Urinary bladder (tissue), 4 donors: Measurements from ENCODE around the gene SENP3. TPM values are rescaled to one million over a fixed set of nuclear protein-coding genes. Genes with fewer than 3 reads are reported as not detected.

Experiments used
- DNase-seq: peaks from one replicate; pipeline ENCODE4 v3.0.0-alpha.2; 2015; ENCODE audit errors: extremely low spot score
- H3K27ac ChIP-seq: one replicate; pipeline ENCODE4 v1.5.1; 2013; ENCODE audit warnings: low read depth, mild to moderate bottlenecking, moderate library complexity
- H3K36me3 ChIP-seq: one replicate; pipeline ENCODE4 v1.6.1; 2013; ENCODE audit warnings: mild to moderate bottlenecking, moderate library complexity; ENCODE audit not compliant: insufficient read depth
- H3K4me1 ChIP-seq: one replicate; pipeline ENCODE4 v1.6.1; 2013; ENCODE audit warnings: mild to moderate bottlenecking, moderate library complexity; ENCODE audit not compliant: insufficient read depth
- H3K4me3 ChIP-seq: one replicate; pipeline ENCODE4 v1.5.1; 2013; ENCODE audit warnings: low read depth, low read length
- WGBS: extraction: QIAGEN DNeasy Blood & Tissue Kit; methylation state at CpG from one replicate; pipeline ENCODE4 v1.1.7; 2013; 5-methylcytosine and 5-hydroxymethylcytosine counted together
- polyA plus RNA-seq: library from polyadenylated mRNA; stranded (reverse); fragments of 200-250 nt; gene quantifications from one replicate; pipeline ENCODE4 v1.2.3, GENCODE V29; 2013
- small RNA-seq: library from RNA; depleted of rRNA; stranded (forward); fragments of <200 nt; gene quantifications from one replicate; pipeline ENCODE3, GENCODE V24; 2014
- total RNA-seq: library from RNA; depleted of rRNA; stranded (reverse); fragments of >200 nt; gene quantifications from one replicate; pipeline ENCODE4 v1.2.3, GENCODE V29; 2014
- donor health status: healthy with polysubstance abuse.
- donor health status: healthy.

Gene SENP3
- total and polyA plus RNA-seq, 2 donors, result 34.7 to 54.6 TPM

DNA sequence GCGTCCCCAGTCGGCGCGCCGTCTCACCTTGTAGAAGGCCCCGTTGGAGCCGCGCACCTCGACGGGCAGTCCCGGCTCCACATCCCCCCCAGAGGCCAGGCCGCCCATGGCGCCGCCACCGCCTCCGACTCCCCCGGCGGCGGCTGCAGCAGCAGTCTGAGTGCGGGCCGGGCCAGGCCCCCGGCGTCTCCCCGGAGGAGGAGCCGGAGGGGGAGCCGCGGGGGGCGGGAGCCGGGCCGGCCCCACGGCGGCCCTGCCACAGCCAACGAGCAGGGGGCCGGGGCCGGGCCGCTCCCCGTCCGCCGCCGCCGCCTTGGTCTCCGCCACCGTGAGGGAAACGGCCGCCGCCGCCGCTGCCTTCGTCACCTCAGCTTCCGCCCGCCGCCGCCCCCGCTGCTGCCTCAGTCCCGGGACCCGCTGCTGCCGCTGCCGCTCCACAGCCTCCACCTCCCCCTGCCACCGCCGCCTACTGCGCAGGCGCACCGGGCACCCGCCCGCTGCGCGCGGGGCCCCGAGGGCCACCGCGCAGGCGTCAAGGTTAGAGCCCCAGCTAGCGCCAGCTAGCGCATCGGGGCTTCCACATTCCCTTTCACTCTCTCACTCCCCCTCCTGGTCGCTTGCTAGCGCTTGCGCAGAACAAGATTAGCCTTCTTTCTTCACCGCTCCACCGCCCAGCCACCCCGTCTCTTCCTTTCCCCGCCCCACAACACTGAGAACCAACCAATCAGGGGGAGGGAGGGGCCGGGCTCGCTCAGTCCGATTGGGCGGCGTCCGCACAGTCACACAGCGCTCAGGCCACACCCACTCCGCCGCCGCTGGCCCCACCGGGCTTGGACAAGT is 52.9 kb downstream of the SENP3 start, which contains the start of gene FXR2:
TSS of gene FXR2 (minus strand) at position 473 of the 840 bp plus-strand sequence. CDS start at position 108, 365 bp downstream.
- Histone ChIP-seq H3K4me1 (peaks cover 7% of the 10 kb centered on the region), H3K27ac (peak within 1 kb of the TSS; percentile 95), H3K36me3 (no peaks in the 10 kb centered on the region), H3K4me3 (peak within 1 kb of the TSS; percentile 78)
- DNase-seq, result peak; percentile 99
- WGBS, result under 1% methylated on average over 92 of the region's 93 CpGs

DNA sequence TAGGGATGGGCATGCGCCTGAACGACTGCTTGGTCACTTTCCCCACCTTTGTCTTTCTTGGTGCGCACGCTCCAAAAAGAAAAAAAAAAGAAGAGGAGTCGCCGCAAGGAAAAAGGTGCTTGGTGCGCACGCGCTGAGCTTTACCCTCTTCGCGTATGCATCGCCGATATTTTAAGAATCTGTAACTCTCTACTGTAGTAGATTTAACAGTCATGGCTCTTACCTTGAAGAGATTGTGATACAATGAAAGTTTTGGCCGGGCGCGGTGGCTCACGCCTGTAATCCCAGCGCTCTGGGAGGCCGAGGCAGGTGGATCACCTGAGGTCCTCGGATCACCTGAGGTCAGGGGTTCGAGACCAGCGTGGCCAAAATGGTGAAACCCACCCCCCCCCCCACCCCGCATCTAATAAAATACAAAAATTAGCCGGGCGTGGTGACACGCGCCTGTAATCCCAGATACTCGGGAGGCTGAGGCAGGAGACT is 53.6 kb downstream of the SENP3 start:
- H3K4me3 ChIP-seq, result peak overlapping the region; percentile 17
- DNase-seq, result no peak
- H3K27ac ChIP-seq, result peak overlapping the region; percentile 69
- 5% methylated on average over 28 of the region's 28 CpGs for WGBS
- H3K4me1 ChIP-seq, result peaks cover 7% of the 10 kb centered on the region
- no peaks in the 10 kb centered on the region for H3K36me3 ChIP-seq

DNA sequence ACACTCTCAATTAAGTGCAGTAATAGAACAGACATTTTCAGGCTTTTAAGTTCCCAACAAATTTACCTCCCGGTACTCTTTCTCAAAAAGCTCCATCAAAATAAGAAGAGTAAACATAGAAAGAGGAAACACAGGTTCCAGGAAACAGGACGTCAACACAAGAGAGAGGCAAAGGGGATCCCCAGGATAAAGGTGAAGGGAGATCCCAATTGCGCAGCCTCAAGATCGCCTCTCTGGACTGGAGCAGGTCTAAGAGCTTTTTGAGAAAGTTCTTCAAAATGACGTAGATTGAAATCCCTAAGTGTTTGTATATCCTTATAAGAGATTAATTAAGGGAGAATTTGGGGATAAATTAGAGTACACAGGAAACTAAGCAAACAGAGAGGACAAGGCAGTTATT is 56.9 kb downstream of the SENP3 start:
- Histone ChIP-seq H3K4me3 (no peak overlapping the region), H3K4me1 (peaks cover 4% of the 10 kb centered on the region), H3K36me3 (no peaks in the 10 kb centered on the region), H3K27ac (no peak overlapping the region)
- 78% methylated on average over 5 of the region's 5 CpGs for WGBS
- DNase-seq, result no peak

DNA sequence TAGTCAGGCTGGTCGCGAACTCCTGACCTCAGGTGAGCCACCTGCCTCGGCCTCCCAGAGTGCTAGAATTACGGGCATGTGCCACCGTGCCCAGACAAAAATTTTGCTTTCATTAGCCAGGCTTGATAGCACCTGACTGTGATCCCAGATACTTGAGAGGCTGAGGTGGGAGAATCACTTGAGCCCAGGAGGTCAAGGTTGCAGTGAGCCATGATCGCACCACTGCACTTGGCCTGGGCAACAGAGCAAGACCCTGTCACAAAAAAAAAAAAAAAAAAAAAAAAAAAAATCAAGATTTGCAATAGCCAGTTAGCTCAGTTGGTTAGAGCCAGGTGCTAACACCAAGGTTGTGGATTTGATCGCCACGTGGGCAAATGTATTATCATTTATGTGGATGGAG is 59.1 kb downstream of the SENP3 start:
- no peak overlapping the region for H3K27ac ChIP-seq
- no peak for DNase-seq
- H3K36me3 ChIP-seq, result no peaks in the 10 kb centered on the region
- H3K4me3 ChIP-seq, result no peak overlapping the region
- 92% methylated on average over 8 of the region's 8 CpGs for whole genome bisulfite sequencing
- no peaks in the 10 kb centered on the region for H3K4me1 ChIP-seq

Small RNAs within 50 kb of the gene (small RNA-seq; reads per million reads assigned to genes)
- not detected for gene CD68
- gene RF00019, result not detected
- not detected for gene SNORA48
- not detected for gene SNORD10

Other genes with a start within 250 kb of the SENP3 start
Only the 30 nearest of the 31 such genes appear.
- 20.9 TPM for gene NEURL4, start 232.6 kb upstream of the SENP3 start, total RNA-seq
- 26.0 TPM for gene NEURL4, start 232.6 kb upstream of the SENP3 start, polyA plus RNA-seq
- gene ACAP1, start 225.4 kb upstream of the SENP3 start, total RNA-seq, result 1.5 TPM
- 4.3 TPM for gene ACAP1, start 225.4 kb upstream of the SENP3 start, polyA plus RNA-seq
- 3.9 TPM for gene KCTD11, start 209.8 kb upstream of the SENP3 start, total RNA-seq
- gene KCTD11, start 209.8 kb upstream of the SENP3 start, polyA plus RNA-seq, result 19.3 TPM
- gene TMEM95, start 206.8 kb upstream of the SENP3 start, total RNA-seq, result not detected
- gene TMEM95, start 206.8 kb upstream of the SENP3 start, polyA plus RNA-seq, result not detected
- 1.2 TPM for gene TNK1, start 180.8 kb upstream of the SENP3 start, total RNA-seq
- 4.8 TPM for gene TNK1, start 180.8 kb upstream of the SENP3 start, polyA plus RNA-seq
- gene PLSCR3, start 167.4 kb upstream of the SENP3 start, total RNA-seq, result 14.4 TPM
- 56.3 TPM for gene PLSCR3, start 167.4 kb upstream of the SENP3 start, polyA plus RNA-seq
- 76.2 TPM for gene TMEM256, start 157.8 kb upstream of the SENP3 start, total RNA-seq
- gene TMEM256, start 157.8 kb upstream of the SENP3 start, polyA plus RNA-seq, result 113 TPM
- 8.5 TPM for gene NLGN2, start 154.1 kb upstream of the SENP3 start, total RNA-seq
- gene NLGN2, start 154.1 kb upstream of the SENP3 start, polyA plus RNA-seq, result 40.9 TPM
- gene SPEM1, start 141.6 kb upstream of the SENP3 start, total RNA-seq, result not detected
- not detected for gene SPEM1, start 141.6 kb upstream of the SENP3 start, polyA plus RNA-seq
- gene SPEM2, start 136.3 kb upstream of the SENP3 start, total RNA-seq, result not detected
- gene SPEM2, start 136.3 kb upstream of the SENP3 start, polyA plus RNA-seq, result not detected
- not detected for gene SPEM3, start 133.1 kb upstream of the SENP3 start, total RNA-seq
- gene SPEM3, start 133.1 kb upstream of the SENP3 start, polyA plus RNA-seq, result not detected
- gene TMEM102, start 126.5 kb upstream of the SENP3 start, total RNA-seq, result 3.1 TPM
- 4.0 TPM for gene TMEM102, start 126.5 kb upstream of the SENP3 start, polyA plus RNA-seq
- gene FGF11, start 122.4 kb upstream of the SENP3 start, total RNA-seq, result 2.1 TPM
- 0.95 TPM for gene FGF11, start 122.4 kb upstream of the SENP3 start, polyA plus RNA-seq
- gene CHRNB1, start 116.9 kb upstream of the SENP3 start, total RNA-seq, result 10.7 TPM
- 15.4 TPM for gene CHRNB1, start 116.9 kb upstream of the SENP3 start, polyA plus RNA-seq
- 21.1 TPM for gene ZBTB4, start 82.3 kb upstream of the SENP3 start, total RNA-seq
- 76.2 TPM for gene ZBTB4, start 82.3 kb upstream of the SENP3 start, polyA plus RNA-seq
- gene SLC35G6, start 80.5 kb upstream of the SENP3 start, total RNA-seq, result not detected
- gene SLC35G6, start 80.5 kb upstream of the SENP3 start, polyA plus RNA-seq, result not detected
- 52.3 TPM for gene POLR2A, start 77.6 kb upstream of the SENP3 start, total RNA-seq
- 32.2 TPM for gene POLR2A, start 77.6 kb upstream of the SENP3 start, polyA plus RNA-seq
- gene TNFSF12, start 12.9 kb upstream of the SENP3 start, total RNA-seq, result 8.5 TPM
- gene TNFSF12, start 12.9 kb upstream of the SENP3 start, polyA plus RNA-seq, result 87.2 TPM
- 3.8 TPM for gene TNFSF13, start 3.2 kb upstream of the SENP3 start, total RNA-seq
- gene TNFSF13, start 3.2 kb upstream of the SENP3 start, polyA plus RNA-seq, result 22.3 TPM
- 9.1 TPM for gene CD68, start 17.7 kb downstream of the SENP3 start, total RNA-seq
- gene CD68, start 17.7 kb downstream of the SENP3 start, polyA plus RNA-seq, result 73.7 TPM
- gene MPDU1, start 21.9 kb downstream of the SENP3 start, total RNA-seq, result 40.2 TPM
- gene MPDU1, start 21.9 kb downstream of the SENP3 start, polyA plus RNA-seq, result 40.4 TPM
- 1.2 TPM for gene SOX15, start 28.2 kb downstream of the SENP3 start, total RNA-seq
- gene SOX15, start 28.2 kb downstream of the SENP3 start, polyA plus RNA-seq, result 15.3 TPM
- 26.2 TPM for gene FXR2, start 53.0 kb downstream of the SENP3 start, total RNA-seq
- 38.5 TPM for gene FXR2, start 53.0 kb downstream of the SENP3 start, polyA plus RNA-seq
- 24.8 TPM for gene SAT2, start 65.9 kb downstream of the SENP3 start, total RNA-seq
- gene SAT2, start 65.9 kb downstream of the SENP3 start, polyA plus RNA-seq, result 116 TPM
- gene SHBG, start 68.2 kb downstream of the SENP3 start, total RNA-seq, result 0.32 TPM
- gene SHBG, start 68.2 kb downstream of the SENP3 start, polyA plus RNA-seq, result 0.22 TPM
- gene ATP1B2, start 89.0 kb downstream of the SENP3 start, total RNA-seq, result 4.9 TPM
- 6.4 TPM for gene ATP1B2, start 89.0 kb downstream of the SENP3 start, polyA plus RNA-seq
- gene TP53, start 125.6 kb downstream of the SENP3 start, total RNA-seq, result 17.9 TPM
- gene TP53, start 125.6 kb downstream of the SENP3 start, polyA plus RNA-seq, result 31.8 TPM
- gene WRAP53, start 126.6 kb downstream of the SENP3 start, total RNA-seq, result 4.1 TPM
- 7.7 TPM for gene WRAP53, start 126.6 kb downstream of the SENP3 start, polyA plus RNA-seq
- gene EFNB3, start 143.3 kb downstream of the SENP3 start, total RNA-seq, result 3.3 TPM
- 0.86 TPM for gene EFNB3, start 143.3 kb downstream of the SENP3 start, polyA plus RNA-seq
- gene DNAH2, start 155.8 kb downstream of the SENP3 start, total RNA-seq, result 0.11 TPM
- 0.16 TPM for gene DNAH2, start 155.8 kb downstream of the SENP3 start, polyA plus RNA-seq